Activated naive CD4-positive, alpha-beta T cell treated with anti-CD3 and anti-CD28 coated beads for 36 hours (primary cell): ENCODE data around the gene FAM181A. TPM values are rescaled to one million over a fixed set of nuclear protein-coding genes. Genes with fewer than 3 reads are reported as not detected.

Source experiments
- CTCF ChIA-PET: fragments of 350-600 bp; sonication (Branson Sonifier 250); formaldehyde crosslinking; loops from one replicate; lab custom pipeline; 2021; ENCODE audit warnings: antibody characterized with exemption; lab: Charles Lee
- DNase-seq: peaks from one replicate; pipeline ENCODE4 v3.0.0-alpha.2; 2020
- H3K27ac Mint-ChIP-seq: one replicate; pipeline ENCODE4 v1.8.0; 2021; ENCODE audit warnings: mild to moderate bottlenecking, mixed read lengths
- H3K27me3 Mint-ChIP-seq: one replicate; pipeline ENCODE4 v1.8.0; 2021; ENCODE audit warnings: low read depth, mixed read lengths
- H3K36me3 Mint-ChIP-seq: one replicate; pipeline ENCODE4 v1.8.0; 2021; ENCODE audit warnings: low read depth, mixed read lengths
- H3K4me1 Mint-ChIP-seq: one replicate; pipeline ENCODE4 v1.8.0; 2021; ENCODE audit warnings: low read depth, mixed read lengths
- H3K4me3 Mint-ChIP-seq: one replicate; pipeline ENCODE4 v1.8.0; 2021; ENCODE audit warnings: mild to moderate bottlenecking, moderate library complexity, mixed read lengths
- H3K9me3 Mint-ChIP-seq: one replicate; pipeline ENCODE4 v1.8.0; 2021; ENCODE audit warnings: mixed read lengths
- intact Hi-C: fragments of 100-400 bp; cut with micrococcal nuclease; formaldehyde crosslinking; loops from one replicate; pipeline ENCODE4 v1.15.1; 2023
- total RNA-seq, 2 experiments: library from RNA; stranded (reverse); gene quantifications; one replicate each; pipeline ENCODE4 v1.2.3, GENCODE V29; 2021

Gene FAM181A
- total RNA-seq, 2 experiments from 2014 or later, result not detected

- no peaks in the 10 kb centered on the region for H3K9me3 Mint-ChIP-seq
- peaks cover 1% of the 10 kb centered on the region for H3K36me3 Mint-ChIP-seq
- CTCF ChIA-PET, result interaction anchor here (0.9 to 12.8 kb wide), 6 partner anchors 33 to 200 kb away, joined by 3 to 384 read pairs (median 6); partner anchors contain the start of gene CCDC197
- H3K4me1 Mint-ChIP-seq, result peaks cover 7% of the 10 kb centered on the region
- no peak overlapping the region for H3K27ac Mint-ChIP-seq
- peaks cover 19% of the 10 kb centered on the region for H3K27me3 Mint-ChIP-seq
- peak; percentile 41 for DNase-seq
- intact Hi-C loops, result no loop called here
- no peak overlapping the region for H3K4me3 Mint-ChIP-seq
Observed at GRCh38 chr14:93936245-93936644, 9.1 kb downstream of the FAM181A start.

DNA sequence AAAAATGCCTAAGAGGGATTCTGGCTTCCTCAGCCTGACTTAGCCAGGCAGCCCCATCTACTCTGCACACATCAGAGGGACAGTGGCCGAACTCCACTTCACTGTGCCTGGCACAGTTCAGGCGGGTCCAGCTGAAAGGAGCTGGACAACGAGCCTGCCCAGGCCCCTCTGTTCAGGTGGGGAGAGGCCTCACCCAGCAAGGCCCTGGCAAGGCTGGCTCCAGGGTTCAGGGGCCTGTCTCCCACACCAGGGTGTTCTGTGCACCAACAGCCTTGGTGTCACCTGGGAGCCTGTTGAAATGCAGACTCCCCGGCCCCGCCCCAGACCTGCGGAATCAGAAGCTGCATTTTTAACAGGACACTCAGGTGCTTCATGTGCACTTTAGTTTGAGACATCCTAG, 9.8 kb downstream of the FAM181A start:
- no peak overlapping the region for H3K27ac Mint-ChIP-seq
- H3K4me3 Mint-ChIP-seq, result no peak overlapping the region
- DNase-seq, result no peak
- CTCF ChIA-PET, result interaction anchor here (1.0 to 12.8 kb wide), 8 partner anchors 10 to 199 kb away, joined by 3 to 384 read pairs (median 8); partner anchors contain the start of gene CCDC197
- peaks cover 1% of the 10 kb centered on the region for H3K36me3 Mint-ChIP-seq
- H3K4me1 Mint-ChIP-seq, result peaks cover 7% of the 10 kb centered on the region
- H3K9me3 Mint-ChIP-seq, result no peaks in the 10 kb centered on the region
- intact Hi-C loops, result no loop called here
- peaks cover 19% of the 10 kb centered on the region for H3K27me3 Mint-ChIP-seq

GRCh38 chr14:93937519-93937918, 10.4 kb downstream of the FAM181A start:
- Mint-ChIP-seq H3K36me3 (peaks cover 1% of the 10 kb centered on the region), H3K9me3 (no peaks in the 10 kb centered on the region), H3K4me3 (no peak overlapping the region), H3K4me1 (peaks cover 7% of the 10 kb centered on the region), H3K27me3 (peaks cover 19% of the 10 kb centered on the region), H3K27ac (no peak overlapping the region)
- DNase-seq, result no peak
- CTCF ChIA-PET, result interaction anchor here (1.0 to 12.8 kb wide), 10 partner anchors 9 to 237 kb away, joined by 3 to 384 read pairs (median 6); partner anchors contain the start of gene CCDC197
- intact Hi-C loops, result no loop called here

DNA sequence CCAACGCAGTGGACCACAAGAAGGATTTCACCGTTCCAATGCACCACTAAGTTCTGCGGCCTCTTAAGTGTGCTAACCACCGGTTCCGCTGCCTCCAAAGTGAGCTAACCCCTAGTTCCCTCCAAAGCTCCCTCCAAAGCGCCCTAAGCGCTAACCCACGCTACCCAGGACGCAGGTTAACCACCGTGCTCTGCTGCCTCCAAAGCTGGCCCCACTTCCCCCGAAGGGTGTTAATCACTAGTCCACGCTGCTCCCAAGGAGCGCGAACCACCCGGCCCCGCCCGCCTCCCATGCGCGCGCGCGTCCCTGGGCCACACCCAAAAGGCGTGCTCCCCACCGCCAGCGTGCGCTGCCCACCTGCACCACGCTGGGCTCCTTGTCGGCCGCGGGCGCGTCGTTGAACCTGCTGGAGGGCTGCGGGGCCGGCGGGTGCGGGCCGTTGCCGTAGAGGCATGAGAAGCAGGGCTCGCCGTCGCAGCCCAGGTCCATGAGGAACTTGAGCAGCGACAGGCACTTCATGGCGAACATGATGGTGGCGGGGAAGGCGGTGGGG, 11.7 kb downstream of the FAM181A start:
- Mint-ChIP-seq H3K27me3 (peaks cover 19% of the 10 kb centered on the region), H3K4me1 (peaks cover 7% of the 10 kb centered on the region), H3K4me3 (peak overlapping the region; percentile 57), H3K36me3 (no peaks in the 10 kb centered on the region), H3K9me3 (no peaks in the 10 kb centered on the region), H3K27ac (no peak overlapping the region)
- DNase-seq, result no peak
- intact Hi-C loops, result loop anchor here (1.0 to 2.0 kb wide), 4 partner anchors 31 to 197 kb away; partner anchors contain the start of gene IFI27L2
- CTCF ChIA-PET, result interaction anchor here (0.6 to 12.8 kb wide), 20 partner anchors 12 to 285 kb away, joined by 3 to 384 read pairs (median 8); partner anchors contain the start of genes ASB2 and CCDC197

- Mint-ChIP-seq H3K4me1 (peaks cover 7% of the 10 kb centered on the region), H3K27me3 (peaks cover 19% of the 10 kb centered on the region), H3K4me3 (peak overlapping the region; percentile 57), H3K9me3 (no peaks in the 10 kb centered on the region), H3K36me3 (no peaks in the 10 kb centered on the region), H3K27ac (no peak overlapping the region)
- CTCF ChIA-PET, result interaction anchor here (0.6 to 12.8 kb wide), 40 partner anchors 9 to 285 kb away, joined by 3 to 384 read pairs (median 5); partner anchors contain the start of genes ASB2 and CCDC197
- intact Hi-C loops, result loop anchor here (1.0 to 2.0 kb wide), 4 partner anchors 31 to 197 kb away; partner anchors contain the start of gene IFI27L2
- DNase-seq, result peak; percentile 92
Observed at GRCh38 chr14:93939304-93940229, 12.4 kb downstream of the FAM181A start.

DNA sequence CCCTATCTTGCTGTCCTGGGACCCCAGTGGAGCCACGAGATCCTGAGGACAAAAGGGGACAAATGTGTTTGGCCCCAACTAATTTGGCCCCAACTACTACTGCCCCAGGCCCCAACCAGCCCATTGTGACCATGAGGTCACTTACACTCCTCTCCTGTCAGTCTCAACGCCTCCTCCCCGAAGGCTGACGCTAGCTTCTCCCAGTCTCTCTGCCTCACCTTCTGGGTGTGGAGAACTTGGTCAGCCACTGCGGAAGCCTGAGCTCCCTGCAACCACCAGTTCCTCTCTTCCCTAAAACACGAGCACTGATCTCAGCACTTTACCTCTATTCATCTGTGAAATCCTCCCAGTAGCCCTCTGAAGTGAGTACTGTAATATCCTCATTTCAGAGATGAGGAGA, 13.3 kb downstream of the FAM181A start:
- peaks cover 7% of the 10 kb centered on the region for H3K4me1 Mint-ChIP-seq
- H3K27me3 Mint-ChIP-seq, result peaks cover 19% of the 10 kb centered on the region
- no peaks in the 10 kb centered on the region for H3K9me3 Mint-ChIP-seq
- CTCF ChIA-PET, result interaction anchor here (0.6 to 12.8 kb wide), 30 partner anchors 10 to 279 kb away, joined by 3 to 384 read pairs (median 6); partner anchors contain the start of genes ASB2 and CCDC197
- H3K36me3 Mint-ChIP-seq, result no peaks in the 10 kb centered on the region
- H3K4me3 Mint-ChIP-seq, result no peak overlapping the region
- no peak for DNase-seq
- H3K27ac Mint-ChIP-seq, result no peak overlapping the region
- intact Hi-C loops, result no loop called here

DNA sequence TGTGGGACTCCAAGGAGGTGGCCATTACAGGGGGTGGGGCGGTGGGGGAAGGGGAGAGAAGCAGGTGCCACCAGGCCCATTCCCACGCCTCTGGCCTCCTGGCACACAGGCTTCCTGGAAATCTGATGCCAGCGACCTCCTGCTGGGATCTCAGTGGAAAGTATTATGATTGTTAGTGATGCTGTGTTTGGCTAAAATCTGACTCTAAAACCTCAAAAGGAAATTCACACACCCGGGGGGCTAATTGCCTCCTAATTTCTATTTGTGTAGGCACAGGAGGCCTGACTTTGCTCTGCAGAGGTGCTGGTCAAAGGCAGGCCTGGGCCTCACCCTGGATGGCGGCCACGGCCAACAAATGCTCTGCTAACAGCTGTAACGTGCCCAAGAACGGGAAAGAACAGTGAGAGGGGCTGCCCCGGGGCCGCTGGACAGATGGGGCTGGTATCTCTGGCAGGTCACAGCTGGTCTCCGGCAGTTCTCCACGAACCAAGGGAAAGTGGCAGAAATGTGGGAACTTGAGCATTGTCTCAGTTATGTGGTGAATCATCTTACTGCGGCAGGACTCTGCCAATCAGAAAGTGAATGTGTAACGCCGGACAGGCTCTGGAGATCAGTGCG, 14.3 kb downstream of the FAM181A start:
- H3K36me3 Mint-ChIP-seq, result no peaks in the 10 kb centered on the region
- no peak overlapping the region for H3K4me3 Mint-ChIP-seq
- CTCF ChIA-PET, result interaction anchor here (1.6 to 12.8 kb wide), 9 partner anchors 9 to 191 kb away, joined by 5 to 384 read pairs (median 33); partner anchors contain the start of gene CCDC197
- intact Hi-C loops, result no loop called here
- no peak overlapping the region for H3K27ac Mint-ChIP-seq
- H3K27me3 Mint-ChIP-seq, result peaks cover 16% of the 10 kb centered on the region
- peaks cover 7% of the 10 kb centered on the region for H3K4me1 Mint-ChIP-seq
- no peaks in the 10 kb centered on the region for H3K9me3 Mint-ChIP-seq
- DNase-seq, result no peak

- no peak overlapping the region for H3K4me3 Mint-ChIP-seq
- no peak overlapping the region for H3K27ac Mint-ChIP-seq
- peaks cover 7% of the 10 kb centered on the region for H3K4me1 Mint-ChIP-seq
- CTCF ChIA-PET, result interaction anchor here (1.0 to 12.8 kb wide), 6 partner anchors 17 to 194 kb away, joined by 3 to 384 read pairs (median 19); partner anchors contain the start of gene CCDC197
- H3K9me3 Mint-ChIP-seq, result no peaks in the 10 kb centered on the region
- no peak for DNase-seq
- no peaks in the 10 kb centered on the region for H3K36me3 Mint-ChIP-seq
- H3K27me3 Mint-ChIP-seq, result peaks cover 7% of the 10 kb centered on the region
- intact Hi-C loops, result no loop called here
Observed at GRCh38 chr14:93943052-93943451, 15.9 kb downstream of the FAM181A start.

DNA sequence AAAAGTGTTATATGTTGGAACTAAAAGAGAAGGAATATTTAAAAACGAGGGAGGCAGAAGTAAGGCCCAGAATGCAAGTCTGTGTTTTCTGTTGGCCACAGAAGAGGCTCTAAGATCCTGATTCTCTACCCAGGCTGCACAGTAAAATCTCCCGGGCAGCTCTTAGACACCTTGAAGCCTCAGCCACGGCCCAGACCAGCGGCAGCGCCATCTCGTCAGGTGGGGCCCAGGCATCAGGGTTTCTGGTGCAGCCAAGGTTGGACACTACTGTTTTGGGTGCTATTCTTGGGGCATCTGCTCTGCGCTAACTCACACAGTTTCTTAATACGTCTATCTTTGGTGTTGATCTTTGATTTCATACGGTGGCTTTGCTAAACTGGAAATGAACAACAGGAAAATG, 16.8 kb downstream of the FAM181A start:
- no peak overlapping the region for H3K4me3 Mint-ChIP-seq
- CTCF ChIA-PET, result interaction anchor here (9.6 to 12.8 kb wide), 2 partner anchors 25 to 54 kb away, joined by 316 to 384 read pairs; partner anchors contain the start of gene CCDC197
- intact Hi-C loops, result no loop called here
- no peak overlapping the region for H3K27ac Mint-ChIP-seq
- no peaks in the 10 kb centered on the region for H3K9me3 Mint-ChIP-seq
- no peak for DNase-seq
- H3K36me3 Mint-ChIP-seq, result no peaks in the 10 kb centered on the region
- peaks cover 7% of the 10 kb centered on the region for H3K4me1 Mint-ChIP-seq
- peaks cover 3% of the 10 kb centered on the region for H3K27me3 Mint-ChIP-seq

DNA sequence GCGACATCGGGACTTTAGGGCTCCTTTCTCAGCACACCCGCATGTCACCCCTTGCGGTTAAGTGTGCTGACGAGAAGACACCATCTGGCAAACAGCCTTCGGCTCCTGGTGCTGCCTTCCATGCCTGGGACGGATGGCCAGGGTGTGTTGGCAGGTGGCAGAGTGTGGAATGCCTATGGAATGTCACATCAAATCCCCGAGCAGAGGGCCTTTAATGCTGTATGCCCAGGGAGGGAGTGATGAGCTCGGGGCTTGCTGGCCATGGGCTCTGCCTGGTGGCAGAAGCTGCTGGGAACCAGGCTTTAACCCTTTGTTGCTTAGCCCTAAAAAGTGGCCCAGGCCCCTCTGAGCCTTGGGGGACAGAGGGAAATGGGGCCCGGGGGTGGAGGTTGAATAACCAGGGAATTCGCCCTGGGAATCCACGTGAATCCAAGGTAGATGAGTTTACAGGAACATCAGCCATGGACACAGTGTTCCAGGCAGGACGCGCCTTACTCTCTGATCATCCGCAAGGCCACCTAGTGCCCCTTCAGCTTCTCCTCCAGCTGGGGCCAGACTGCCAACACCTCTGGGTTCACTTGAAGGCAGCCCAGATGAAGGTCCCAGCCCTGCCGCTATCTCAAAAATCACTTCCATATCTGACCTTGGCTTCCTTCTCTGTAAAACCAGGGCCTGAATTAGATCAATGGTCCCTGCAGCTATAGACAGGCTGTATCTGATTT, 17.4 kb downstream of the FAM181A start:
- H3K9me3 Mint-ChIP-seq, result no peaks in the 10 kb centered on the region
- H3K4me1 Mint-ChIP-seq, result peaks cover 7% of the 10 kb centered on the region
- no peak overlapping the region for H3K4me3 Mint-ChIP-seq
- CTCF ChIA-PET, result interaction anchor here (12.8 kb wide), 1 partner anchor 25 kb away, joined by 316 read pairs; no protein-coding TSS in a partner anchor
- H3K36me3 Mint-ChIP-seq, result no peaks in the 10 kb centered on the region
- no peak overlapping the region for H3K27ac Mint-ChIP-seq
- intact Hi-C loops, result no loop called here
- H3K27me3 Mint-ChIP-seq, result no peaks in the 10 kb centered on the region
- DNase-seq, result no peak

DNA sequence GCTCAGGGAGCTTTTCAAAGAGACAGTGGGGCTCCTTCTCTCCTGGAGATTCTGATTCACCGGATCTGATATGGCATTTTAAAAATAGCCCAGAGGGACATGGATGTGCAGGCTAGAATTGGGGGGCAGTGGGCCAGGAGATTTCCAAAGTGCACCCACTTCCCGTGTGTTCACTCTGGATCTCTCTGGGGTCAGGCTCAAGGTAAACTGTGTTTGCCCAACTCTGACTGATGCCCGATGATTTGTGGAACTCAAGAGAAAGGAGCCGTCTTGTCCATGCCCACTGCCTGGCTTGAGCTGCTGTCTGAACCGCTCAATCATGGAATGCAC, 17.9 kb downstream of the FAM181A start:
- Mint-ChIP-seq H3K27ac (no peak overlapping the region), H3K4me3 (no peak overlapping the region), H3K36me3 (no peaks in the 10 kb centered on the region), H3K4me1 (peaks cover 4% of the 10 kb centered on the region), H3K9me3 (no peaks in the 10 kb centered on the region), H3K27me3 (no peaks in the 10 kb centered on the region)
- no peak for DNase-seq
- CTCF ChIA-PET, result interaction anchor here (12.8 kb wide), 1 partner anchor 24 kb away, joined by 316 read pairs; no protein-coding TSS in a partner anchor
- intact Hi-C loops, result no loop called here
